GM12878 (cell line): ENCODE data around the gene STX8. TPM values are rescaled to one million over a fixed set of nuclear protein-coding genes. Genes with fewer than 3 reads are reported as not detected.

Experiments
- CEBPZ ChIP-seq: fragments of 150-350 bp; IDR thresholded peaks from 2 replicates; pipeline ENCODE4 v1.6.1; 2016; ENCODE audit warnings: low read depth, low read length
- CHD2 ChIP-seq: IDR thresholded peaks from 2 replicates; pipeline ENCODE4 v1.6.1; 2011; ENCODE audit warnings: low read depth, low read length, improper control_type of control experiment, borderline replicate concordance
- E2F8 ChIP-seq: fragments of 450-650 bp; IDR thresholded peaks from 2 replicates; pipeline ENCODE4 v1.6.1; 2018; ENCODE audit warnings: mild to moderate bottlenecking, low read depth, moderate library complexity; ENCODE audit not compliant: partially characterized antibody
- IKZF2 ChIP-seq, 2 experiments: fragments of 450-650 bp; IDR thresholded peaks; 2 replicates each; pipeline ENCODE4 v1.6.1; 2017; ENCODE audit warnings: mild to moderate bottlenecking in 2 of 2, moderate library complexity in 2 of 2
- NFXL1 ChIP-seq: fragments of 450-650 bp; IDR thresholded peaks from 2 replicates; pipeline ENCODE4 v1.6.1; 2017; ENCODE audit warnings: antibody characterized with exemption, mild to moderate bottlenecking, borderline replicate concordance
- PML ChIP-seq: IDR thresholded peaks from 2 replicates; pipeline ENCODE4 v1.6.1; 2012; ENCODE audit warnings: low read length, inconsistent platforms
- SUZ12 ChIP-seq: fragments of 200-600 bp; sonication (generic); IDR thresholded peaks from one replicate; pipeline ENCODE4 v1.6.1; 2018; ENCODE audit warnings: antibody characterized with exemption, mild to moderate bottlenecking; ENCODE audit not compliant: unreplicated experiment
- TCF12 ChIP-seq: IDR thresholded peaks from 2 replicates; pipeline ENCODE4 v1.6.1; 2011; ENCODE audit warnings: low read depth, mild to moderate bottlenecking, low read length
- polyA plus RNA-seq, 11 experiments: library from polyadenylated mRNA; depleted of rRNA in 4 of 11; unstranded in 6 of 11; stranded (reverse) in 5 of 11; fragments of >200 nt; fragmentation: Nextera tagmentation in 4 of 11; fragmentation: Illumina TruSeq in 1 of 11; extraction: Ambion mirVana in 4 of 11; extraction: Trizol in 1 of 11; gene quantifications; 1 replicate in 1 of 11; 2 replicates in 10 of 11; pipeline versions ENCODE4 v1.2.1 to v1.2.3, GENCODE V29; 2011 to 2016; ENCODE audit warnings: inconsistent platforms in 2 of 11, missing spikeins in 2 of 11, low read depth in 1 of 11
- total RNA-seq, 4 experiments: library from RNA; depleted of rRNA in 3 of 4; stranded (reverse); fragments of >200 nt in 3 of 4; fragmentation: Illumina TruSeq in 1 of 4; extraction: Trizol in 1 of 4; gene quantifications; 2 replicates each; pipeline versions ENCODE4 v1.2.1 to v1.2.3, GENCODE V29; 2013 to 2021

The STX8 gene
- total and polyA plus RNA-seq, 10 of the 15 experiments (the other 5 are each of a cell fraction or from before 2014, with no cell fraction given), result 47.9 to 151 (median 72.9) TPM

DNA sequence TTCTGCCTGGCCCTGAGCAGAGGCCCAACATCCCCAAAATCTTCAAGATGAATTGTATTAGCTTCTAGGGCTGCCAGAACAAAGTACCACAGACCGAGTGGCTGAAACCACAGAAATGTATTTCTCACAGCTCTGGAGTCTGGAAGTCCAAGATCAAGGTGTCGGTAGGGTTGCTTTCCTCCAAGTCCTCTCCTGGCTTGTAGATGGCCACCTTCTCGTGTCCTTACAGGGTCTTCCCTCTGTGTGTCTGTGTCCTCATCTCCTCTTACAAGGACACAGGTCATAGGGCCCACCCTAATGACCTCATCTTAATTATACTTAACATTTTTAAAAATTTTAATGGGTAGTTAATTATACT lies 338.6 kb downstream of the STX8 start (continued):
- TF ChIP-seq E2F8 (no peak), NFXL1 (no peak), IKZF2 (IDR thresholded peaks at IDR 0.05) (no peak), CHD2 (no peak), PML (no peak), SUZ12 (no peak), TCF12 (no peak), CEBPZ (no peak)
